22Rv1 (cell line): ENCODE results near the gene TEX26.

Experiments
- ZFX ChIP-seq: fragments of 450-650 bp; IDR thresholded peaks from 2 replicates; pipeline ENCODE4 v1.6.1; 2017; ENCODE audit warnings: antibody characterized with exemption, borderline replicate concordance
- TF ChIP-seq, protein P1 (sequence below): fragments of 450-650 bp; IDR thresholded peaks from 2 replicates; pipeline ENCODE4 v1.5.1; 2017; ENCODE audit warnings: mild to moderate bottlenecking

DNA sequence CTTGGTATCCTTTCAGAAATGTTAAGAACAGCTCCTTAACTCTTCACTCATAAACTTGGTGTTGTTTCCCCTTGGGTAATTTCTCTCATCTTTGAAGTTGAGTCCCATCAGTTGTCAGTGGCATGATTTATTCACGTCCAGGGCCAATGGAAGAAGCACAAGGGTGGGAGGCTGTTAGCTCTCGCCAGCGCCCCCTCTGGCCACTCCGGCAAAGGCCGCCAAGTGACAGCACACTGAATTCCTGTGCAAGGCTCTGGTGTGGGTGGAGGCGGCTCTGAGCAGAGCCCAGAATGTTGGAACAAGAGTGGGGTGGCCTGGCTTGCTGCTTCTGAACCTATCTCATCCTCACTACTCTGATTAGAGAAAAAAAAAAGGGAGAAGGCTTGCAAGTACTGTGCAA, 39.5 kb upstream of the TEX26 start:
- TF ChIP-seq, protein P1, sequence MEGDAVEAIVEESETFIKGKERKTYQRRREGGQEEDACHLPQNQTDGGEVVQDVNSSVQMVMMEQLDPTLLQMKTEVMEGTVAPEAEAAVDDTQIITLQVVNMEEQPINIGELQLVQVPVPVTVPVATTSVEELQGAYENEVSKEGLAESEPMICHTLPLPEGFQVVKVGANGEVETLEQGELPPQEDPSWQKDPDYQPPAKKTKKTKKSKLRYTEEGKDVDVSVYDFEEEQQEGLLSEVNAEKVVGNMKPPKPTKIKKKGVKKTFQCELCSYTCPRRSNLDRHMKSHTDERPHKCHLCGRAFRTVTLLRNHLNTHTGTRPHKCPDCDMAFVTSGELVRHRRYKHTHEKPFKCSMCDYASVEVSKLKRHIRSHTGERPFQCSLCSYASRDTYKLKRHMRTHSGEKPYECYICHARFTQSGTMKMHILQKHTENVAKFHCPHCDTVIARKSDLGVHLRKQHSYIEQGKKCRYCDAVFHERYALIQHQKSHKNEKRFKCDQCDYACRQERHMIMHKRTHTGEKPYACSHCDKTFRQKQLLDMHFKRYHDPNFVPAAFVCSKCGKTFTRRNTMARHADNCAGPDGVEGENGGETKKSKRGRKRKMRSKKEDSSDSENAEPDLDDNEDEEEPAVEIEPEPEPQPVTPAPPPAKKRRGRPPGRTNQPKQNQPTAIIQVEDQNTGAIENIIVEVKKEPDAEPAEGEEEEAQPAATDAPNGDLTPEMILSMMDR = peak; percentile 61
- TF ChIP-seq ZFX = no peak
